Kidney capillary endothelial cell (primary cell): ENCODE measurements around the gene DHCR24.
"Not testable (repeated sequence)": the region's sequence is repeated elsewhere in the genome, so short reads cannot be mapped to it uniquely, and the experiment has no call there.

ENCODE experiments used
- DNase-seq: peaks from one replicate; pipeline ENCODE4 v3.0.0-alpha.2; 2018; ENCODE audit warnings: low spot score

Gene DHCR24

DNA sequence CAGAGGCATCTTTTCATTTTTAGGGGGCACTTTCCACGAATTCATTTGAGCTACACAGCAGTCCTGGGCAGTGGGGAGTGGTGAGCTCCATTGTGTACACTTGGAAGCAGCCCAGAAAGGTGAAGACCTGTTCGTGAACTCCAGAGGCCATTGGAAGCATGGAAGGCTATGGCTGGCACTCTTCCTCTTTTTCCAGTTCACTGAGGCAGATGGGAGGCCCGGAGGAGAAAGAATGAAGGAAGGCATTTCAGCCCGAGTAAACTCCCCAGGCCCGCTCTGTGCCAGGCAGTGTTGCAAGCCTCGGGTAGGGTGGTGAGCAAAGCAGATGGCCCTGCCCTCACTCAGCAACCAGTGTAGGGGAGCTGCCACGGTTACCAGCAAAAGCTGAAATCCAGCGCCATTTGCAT lies 673 bp upstream of the DHCR24 start:
- DNase-seq: no peak

DNA sequence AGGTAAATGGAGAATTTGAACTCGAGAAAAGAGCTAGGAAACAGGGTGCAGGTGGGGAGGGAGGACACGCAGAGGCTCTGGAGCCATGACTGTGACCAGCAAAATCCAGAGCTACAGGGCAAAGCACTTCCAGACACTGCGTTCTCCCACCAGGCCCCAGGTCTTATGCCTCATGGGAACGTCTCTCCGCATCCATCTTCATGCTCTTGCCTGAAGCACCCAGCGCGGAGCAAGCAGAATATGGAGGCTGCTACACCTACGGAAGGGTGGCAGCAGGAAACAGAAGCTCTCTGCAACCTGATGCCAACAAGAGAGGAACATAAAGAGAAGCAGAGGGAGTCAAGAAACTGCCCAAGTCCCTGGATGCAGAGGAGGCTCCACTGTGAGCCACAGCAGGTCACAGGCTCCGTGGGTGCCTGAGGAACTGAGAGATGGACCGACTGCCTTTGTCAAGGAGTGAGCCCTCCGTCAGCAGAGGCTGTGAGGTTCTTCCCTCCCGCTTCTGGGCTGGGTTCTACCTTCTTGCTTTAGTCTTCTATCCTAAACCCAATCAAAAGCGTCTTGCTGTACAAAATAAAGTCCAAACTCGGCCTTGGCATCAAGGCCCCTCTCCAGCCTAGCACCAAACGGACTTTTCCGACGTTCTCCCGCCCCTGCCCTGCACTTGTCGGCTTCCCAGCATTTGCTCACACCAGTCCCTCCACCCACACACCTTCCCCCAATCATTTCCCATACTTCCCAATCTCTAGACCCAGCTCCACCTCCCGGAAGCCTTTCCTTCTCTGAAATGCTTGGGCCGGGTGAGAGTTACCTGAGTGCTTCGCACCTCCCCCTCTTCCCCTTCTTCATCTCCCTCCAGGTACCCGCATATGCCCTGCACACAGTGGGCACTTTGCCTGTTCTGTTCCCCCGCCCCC lies 930 bp downstream of the DHCR24 start:
- DNase-seq: no peak

DNA sequence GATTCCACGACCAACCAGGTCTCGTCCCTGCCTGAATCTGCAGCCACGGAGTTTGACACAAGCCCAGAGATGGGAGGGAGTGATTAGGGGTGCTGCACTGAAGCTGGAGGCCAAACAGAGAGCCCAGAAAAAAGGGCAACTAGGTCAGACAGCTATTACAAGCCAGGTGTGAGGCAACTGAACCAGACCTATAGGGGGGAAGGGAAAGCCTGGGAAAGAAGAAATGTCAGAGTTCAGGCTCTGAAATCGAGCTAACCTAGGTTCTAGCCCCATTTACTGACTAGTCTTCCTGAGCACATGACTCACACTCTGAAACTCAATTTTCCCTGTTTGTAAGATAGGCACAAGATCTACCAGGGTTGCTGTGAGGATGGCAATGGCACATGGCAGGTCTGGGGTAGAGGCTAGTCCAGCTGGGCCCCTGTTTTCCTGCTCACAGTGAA lies 1.7 kb downstream of the DHCR24 start:
- no peak for DNase-seq

DNA sequence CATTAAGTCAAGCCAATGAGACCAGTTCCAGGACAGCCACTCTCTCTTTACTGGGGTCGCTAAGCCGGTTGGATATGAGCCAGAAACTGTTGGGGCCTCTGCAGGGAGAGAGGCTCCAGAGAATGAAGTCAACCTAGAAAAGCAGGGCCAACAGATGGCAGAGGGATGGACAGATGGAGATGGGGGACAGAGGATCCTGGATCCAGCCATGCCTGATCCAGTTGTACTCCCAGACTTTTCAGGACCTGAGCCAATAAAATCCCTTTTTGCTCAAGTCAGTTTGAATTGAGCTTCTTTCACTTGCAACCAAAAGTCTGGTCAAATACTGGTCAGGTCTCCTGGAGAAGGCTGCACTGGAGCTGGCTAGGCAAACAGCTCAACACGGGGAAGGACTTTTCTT lies 2.2 kb downstream of the DHCR24 start:
- no peak for DNase-seq

DNA sequence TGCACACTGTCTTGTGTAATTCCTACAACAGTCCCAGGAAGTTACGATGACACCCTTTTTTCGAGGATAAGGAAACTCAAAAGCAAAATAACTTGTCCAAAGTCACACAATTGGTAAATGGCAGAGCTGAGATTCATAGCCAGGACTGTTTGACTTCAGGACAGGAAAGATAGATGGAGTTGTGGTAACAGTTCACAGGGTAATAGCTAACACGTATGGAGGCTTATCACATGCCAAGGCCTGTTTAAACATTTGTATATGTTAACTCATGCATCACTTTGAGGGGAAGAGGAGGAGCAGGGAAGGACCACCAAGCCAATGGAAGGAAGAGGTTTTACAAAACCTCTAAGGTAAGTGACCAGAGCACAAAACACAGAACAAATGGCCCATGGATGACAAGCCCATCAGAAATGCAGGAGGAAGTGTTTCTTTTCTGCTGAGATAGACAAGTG lies 2.8 kb downstream of the DHCR24 start:
- DNase-seq: peak; percentile 43

DNA sequence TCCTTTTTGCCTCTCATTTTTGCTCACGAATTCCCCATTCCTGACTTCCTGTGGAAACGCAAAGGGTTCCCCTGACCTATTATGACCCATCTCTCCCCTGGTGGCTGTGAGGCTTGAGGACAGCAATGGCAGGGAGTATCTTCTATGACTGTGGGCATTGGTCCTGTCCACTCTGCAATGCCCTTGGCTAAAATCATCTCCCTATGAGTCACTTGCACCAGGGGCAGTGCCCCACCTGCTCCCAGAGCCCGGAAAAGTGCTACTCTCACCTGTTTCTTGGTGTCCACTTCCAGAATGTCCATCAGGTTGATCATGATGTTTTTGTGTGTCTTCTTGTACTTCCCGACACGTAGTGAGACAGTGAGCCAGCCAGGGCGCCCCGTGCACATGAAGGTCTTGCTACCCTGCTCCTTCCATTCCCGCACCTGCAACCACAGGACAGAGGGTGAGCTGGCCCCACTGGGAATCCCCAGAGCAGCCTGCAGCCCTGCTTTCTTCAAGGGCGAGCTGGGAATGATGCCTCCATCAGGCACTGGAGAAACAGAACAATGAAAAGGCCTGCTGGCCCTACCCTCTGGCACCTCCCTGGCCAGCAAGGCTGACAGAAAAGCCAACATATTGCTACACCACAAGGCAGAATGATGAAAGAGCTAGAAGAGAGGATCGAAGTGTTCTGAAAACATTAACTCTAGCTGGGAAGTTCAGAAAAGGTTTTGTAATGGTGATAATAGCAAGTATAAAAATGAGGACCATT lies 3.5 kb downstream of the DHCR24 start:
- no peak for DNase-seq

DNA sequence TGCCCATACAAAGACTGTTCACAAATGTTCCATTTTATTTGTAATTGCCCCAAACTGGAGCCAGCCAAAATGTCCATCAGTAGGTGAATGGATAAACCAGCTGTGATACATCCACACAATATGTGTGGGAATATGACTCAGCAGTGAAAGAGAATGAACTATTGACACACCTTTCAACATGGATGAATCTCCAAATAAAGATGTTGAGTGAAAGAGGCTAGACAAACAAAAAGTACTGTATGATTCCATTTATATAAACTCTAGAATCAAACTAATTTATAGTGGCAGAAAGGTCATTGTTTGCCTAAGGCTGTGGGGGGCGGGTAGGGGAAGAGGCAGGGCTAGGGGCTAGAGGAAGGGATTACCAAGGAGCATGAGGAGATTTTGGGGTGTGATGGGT lies 4.5 kb downstream of the DHCR24 start:
- DNase-seq: no peak

DNA sequence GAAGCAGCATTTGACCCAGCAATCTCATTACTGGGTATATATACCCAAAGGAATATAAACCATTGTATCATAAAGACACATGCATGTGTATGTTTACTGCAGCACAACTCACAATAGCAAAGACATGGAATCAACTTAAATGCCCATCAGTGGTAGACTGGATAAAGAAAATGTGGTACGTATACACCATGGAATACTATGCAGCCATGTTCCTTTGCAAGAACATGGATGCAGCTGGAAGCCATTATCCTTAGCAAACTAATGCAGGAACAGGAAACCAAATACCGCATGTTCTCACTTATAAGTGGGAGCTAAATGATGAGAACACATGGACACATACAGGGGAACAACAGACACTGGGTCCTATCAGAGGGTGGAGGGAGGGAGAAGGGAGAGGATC lies 5.4 kb downstream of the DHCR24 start:
- DNase-seq: not testable (repeated sequence)

DNA sequence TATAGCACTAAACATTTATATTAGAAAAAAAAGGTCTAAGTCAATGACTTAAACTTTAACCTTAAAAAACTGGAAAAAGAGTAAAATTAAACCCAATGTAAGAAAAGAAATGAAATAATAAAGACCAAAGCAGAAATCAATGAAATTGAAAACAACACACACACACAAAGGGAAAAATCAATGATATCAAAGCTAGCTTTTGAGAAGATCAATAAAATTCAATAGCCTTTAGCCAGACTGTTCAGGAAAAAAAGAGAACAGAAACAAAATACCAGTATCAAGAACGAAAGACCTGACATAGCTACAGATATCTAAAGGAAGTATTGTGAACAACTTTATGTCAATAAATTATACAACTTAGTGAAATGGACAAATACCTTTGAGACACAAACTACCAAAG lies 7.1 kb downstream of the DHCR24 start:
- DNase-seq: no peak

DNA sequence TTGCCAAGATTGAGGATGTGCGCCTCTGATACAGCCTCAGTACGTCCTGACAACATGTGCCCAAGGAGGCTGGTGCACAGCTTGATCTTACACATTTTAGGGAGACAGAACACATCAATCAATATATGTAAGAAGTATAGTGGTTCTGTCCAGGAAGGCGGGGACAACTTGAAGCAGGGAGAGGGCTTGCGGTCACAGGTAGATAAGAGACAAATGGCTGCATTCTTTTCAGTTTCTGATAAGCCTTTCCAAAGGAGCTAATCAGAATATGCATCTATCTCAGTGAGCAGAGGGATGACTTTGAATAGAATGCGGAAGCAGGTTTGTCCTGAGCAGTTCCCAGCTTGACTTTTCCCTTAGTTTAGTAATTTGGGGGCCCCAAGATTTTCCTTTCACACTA lies 10.2 kb downstream of the DHCR24 start:
- no peak for DNase-seq

DNA sequence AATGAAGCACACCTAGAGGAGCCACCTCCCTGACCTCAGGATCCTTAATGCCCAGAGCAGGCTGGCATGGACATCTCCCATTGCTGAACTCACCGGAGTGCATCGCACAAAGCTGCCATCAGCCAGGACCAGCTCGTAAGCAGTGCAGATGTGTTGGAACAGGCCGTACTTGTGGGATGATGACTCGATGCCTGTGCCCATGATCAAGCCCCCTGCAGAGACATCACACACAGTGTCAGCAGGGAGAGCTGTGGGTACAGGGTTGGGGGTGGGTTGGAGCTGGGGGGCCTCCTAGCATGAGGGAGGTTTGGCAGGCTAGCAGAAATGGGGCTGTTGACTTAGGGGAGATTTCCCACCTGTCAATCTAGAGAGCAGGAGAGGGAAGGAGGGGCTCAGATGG lies 12.0 kb downstream of the DHCR24 start:
- no peak for DNase-seq

DNA sequence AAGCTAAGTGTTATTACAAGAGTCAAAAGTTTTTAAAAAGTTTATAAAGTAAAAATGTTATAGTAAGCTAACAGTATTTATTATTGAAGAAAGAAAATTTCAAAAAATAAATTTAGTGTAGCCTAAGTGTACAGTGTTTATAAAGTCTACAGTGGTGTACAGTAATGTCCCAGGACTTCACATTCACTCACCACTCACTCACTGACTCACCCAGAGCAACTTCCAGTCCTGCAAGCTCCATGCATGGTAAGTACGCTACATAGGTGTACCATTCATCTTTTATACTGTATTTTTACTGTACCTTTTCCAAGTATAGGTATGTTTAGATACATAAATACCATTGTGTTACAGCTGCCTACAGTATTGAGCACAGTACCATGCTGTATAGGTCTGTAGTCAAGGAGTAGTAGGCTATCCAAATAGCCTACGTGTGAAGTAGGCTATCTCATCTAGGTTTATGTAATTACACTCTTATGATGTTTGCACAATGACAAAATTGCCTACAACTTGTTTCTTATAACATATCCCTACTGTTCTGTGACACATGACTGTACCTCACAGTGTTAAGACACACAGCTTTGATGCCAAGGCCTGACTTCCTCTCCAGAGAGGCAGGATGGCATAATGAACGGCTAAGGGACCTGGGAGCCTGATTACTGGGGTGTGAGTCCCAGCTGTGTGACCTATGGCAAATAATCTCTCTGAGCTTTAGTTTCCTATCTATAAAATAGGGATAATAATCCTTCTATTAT lies 12.7 kb downstream of the DHCR24 start:
- no peak for DNase-seq

DNA sequence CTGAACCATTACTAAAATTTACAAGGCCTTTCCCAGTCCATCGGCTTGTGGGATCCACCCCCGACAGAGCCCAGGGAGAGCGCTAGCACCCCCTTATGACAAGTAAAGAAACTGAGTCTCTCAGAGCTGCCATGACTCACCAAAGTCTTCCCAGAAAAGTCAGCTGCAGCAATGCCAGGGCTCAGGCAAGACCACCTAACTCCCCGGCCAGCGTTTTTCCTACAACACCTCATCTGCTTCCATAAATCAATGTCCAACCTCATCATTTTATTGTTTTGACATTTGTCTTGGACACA lies 15.0 kb downstream of the DHCR24 start:
- no peak for DNase-seq

DNA sequence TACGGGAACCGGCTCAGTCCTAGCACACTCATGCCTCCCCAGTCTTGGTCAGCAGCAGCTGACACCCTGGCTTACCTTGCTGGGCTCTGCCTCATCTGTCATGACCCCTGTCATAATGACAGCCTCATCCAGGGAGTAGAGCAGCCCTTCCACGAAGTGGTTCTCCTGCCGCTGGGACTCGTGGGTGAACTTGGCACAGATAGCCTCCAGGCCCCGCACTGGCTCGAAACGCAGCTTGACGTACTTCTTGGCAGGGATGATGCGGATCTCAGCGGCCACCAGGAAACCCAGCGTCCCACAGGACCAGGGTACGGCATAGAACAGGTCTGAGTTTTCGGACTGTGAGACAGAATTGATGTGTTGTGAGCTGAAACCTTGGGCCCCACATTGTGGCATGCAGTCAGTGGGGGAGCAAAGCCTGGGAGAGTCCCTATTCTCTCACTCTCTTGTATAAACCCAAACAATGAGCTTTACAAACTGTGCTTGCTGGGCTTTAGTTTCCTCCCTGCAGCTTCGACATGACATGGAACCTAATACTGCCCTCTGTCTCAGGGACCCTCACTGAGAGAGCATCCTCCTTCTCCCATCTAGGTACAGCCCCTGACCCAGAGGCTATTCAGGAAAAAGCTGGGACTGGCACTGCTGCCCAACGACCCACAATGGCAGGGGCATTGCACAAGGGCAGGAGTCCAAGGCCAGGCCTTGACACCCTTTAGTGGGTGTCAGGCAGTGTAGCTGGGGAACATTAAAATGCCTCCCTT lies 15.5 kb downstream of the DHCR24 start:
- DNase-seq: no peak

DNA sequence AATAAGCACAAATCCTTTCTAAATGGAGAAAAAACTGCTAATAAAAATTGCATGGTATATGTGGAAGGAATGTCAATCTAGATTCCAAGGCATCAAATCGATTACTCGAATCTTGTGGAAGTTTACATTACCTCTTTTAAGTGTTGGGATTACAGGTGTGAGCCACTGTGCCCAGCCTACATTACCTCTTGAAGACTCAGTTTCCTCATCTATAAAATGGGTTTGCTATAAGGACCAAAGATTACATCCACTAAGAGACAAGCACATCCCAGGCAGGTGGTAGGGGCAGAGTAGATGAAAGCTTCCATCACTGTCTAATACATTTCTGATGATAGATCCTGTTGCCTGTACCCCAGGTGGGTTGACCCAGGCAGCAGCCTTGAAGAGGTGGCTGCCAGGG lies 16.1 kb downstream of the DHCR24 start:
- DNase-seq: no peak

DNA sequence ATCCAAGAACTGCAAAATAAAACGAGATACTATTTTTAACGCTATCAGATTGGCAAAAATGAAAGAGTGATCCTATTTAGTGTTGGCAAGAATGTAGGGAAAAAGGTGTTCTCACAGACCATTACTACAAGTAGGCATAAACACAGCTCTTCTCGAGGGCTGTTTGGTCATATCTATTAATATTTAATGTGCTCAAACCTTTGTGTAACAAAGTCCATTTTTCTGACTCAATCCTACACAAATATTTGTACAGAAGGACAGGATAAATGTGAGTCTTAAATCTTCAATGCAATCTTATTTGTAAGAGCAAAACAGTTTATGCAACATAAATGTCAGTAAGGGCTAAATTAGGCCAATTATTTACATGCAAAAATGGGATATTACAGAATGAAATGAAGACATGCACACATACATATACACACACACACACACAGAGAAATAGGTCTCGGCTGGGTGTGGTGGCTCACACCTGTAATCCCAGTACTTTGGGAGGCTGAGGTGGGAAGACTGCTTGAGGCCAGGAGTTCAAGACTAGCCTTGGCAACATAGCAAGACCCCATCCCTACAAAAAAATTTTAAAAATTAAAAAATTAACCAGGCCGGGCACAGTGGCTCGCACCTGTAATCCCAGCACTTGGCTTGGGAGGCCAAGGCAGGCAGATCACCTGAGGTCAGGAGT lies 17.7 kb downstream of the DHCR24 start:
- no peak for DNase-seq

DNA sequence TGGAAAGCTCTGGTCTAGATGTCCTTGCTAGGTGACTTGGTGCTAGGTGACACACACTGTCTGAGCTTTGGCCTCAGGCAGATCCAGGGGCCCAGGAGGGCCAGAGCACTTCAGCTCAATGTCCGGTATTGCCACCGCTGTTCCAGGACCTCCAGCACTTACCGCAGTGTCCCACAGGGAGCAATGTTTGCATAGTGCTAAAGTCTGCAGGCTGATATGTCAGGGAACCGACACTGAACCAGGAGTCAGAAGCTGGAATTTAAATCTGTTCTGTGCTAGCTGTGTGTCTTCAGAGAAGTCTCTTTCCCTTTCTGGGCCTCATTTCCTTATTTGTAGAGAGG lies 19.3 kb downstream of the DHCR24 start:
- no peak for DNase-seq

DNA sequence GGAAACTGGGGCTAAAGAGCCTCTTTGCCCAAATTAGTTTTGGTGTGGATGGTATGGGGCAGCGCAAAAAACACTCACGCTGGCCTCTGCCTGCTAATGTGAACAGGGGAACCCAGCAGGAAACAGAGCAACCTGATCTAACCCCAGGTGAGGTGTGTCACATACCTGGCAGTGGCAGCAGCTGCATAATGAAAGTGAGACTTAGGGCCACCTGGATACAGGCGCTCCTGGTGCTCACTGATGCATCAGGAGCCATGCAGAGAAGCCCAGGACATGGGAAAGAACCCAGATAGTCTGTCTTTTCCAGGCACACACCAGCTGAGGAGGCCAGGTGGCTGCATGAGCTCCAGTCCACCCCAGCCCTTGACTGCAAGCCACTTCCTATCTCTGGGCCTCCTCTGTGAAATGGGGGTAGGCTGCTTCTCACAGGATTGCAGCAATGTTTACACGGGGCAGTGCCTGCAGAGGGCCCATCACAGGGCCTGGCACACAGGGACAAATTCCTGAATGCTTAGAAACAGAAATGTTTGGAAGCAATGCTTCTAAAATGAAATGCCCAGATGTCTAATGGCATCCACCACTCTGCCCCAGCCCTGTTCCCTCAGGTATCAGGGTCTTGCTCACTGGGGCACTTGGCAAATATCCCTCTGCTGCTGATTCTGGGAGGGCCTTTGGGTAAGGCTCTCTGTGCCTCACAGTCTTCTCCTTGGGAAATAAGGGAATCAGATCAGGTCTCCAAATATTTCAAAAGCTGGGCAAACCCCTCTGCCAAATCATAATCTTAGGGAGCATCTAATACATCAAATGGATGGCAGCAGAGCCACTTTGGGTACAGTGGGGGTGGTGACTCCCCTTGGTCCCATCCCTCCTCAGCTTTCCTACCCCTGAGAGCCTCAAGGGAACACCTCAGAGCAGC lies 19.9 kb downstream of the DHCR24 start:
- DNase-seq: no peak

DNA sequence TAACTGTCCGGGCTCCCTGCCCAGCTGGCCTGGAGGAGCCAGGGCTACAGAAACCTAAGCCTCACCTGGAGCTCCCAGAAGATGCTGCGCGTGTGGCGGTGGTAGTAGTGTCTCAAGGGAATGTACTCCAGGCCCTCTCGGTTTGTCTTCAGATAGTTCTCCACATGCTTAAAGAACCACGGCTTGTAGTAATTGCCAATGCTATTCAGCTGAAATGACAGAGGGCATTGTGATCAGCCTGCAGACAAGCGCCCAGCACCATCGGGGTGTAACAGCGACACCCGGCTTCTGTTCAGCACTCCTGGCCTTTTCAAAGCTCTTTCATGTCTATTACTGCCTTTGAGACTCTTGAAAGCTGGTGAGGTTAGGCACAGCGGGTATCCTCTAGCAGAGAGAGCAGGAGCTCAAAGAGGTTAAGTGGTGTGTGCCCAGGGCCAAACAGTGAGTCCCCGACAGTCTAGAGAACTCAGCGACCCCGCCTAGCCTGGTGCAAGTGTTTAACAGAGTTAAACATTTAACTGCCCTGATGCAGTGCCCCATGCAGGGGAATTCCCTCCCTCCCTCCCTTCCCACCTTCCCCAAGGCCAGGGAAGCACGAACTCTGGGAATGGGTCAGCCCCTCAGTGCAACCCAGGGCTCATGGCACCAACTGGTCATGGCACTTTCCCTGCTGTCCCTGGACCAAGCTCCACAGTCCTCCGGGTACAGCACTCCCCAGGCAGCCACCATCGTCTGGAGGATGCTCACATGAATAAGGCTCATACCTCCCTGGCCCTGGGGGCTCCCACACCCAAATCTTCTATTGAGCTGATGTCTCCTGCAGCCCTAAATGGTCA lies 21.5 kb downstream of the DHCR24 start:
- no peak for DNase-seq
